ENCODE data around the gene MS4A18. TPM values are rescaled to one million over a fixed set of nuclear protein-coding genes. Genes with fewer than 3 reads are reported as not detected.
"Not testable (repeated sequence)": the region's sequence is repeated elsewhere in the genome, so short reads cannot be mapped to it uniquely, and the experiment has no call there.

Gene MS4A18
- total and polyA plus RNA-seq, 4 donors, result not detected

GRCh38 chr11:60758671-60759070 lies 34.2 kb downstream of the MS4A18 start:
- H3K27me3 ChIP-seq (ENCODE audit: control insufficient read depth in 1 of 2, insufficient read depth in 2 of 2, low read length in 1 of 2); H3K4me1 ChIP-seq (ENCODE audit: control insufficient read depth in 1 of 2, insufficient read depth in 2 of 2, low read length in 2 of 2); intact Hi-C loops (cut with DNase I); DNase-seq; H3K36me3 ChIP-seq (ENCODE audit: control insufficient read depth in 1 of 2, insufficient read depth in 2 of 2, low read length in 1 of 2); H3K27ac ChIP-seq (ENCODE audit: low read depth in 1 of 2, low read length in 2 of 2); H3K9me3 ChIP-seq (ENCODE audit: control insufficient read depth, low read length); ATAC-seq (ENCODE audit: low FRiP score); H3K4me3 ChIP-seq (ENCODE audit: low read length in 2 of 2): not testable (repeated sequence)
- 94 to 97% methylated on average over 4 of the region's 4 CpGs for WGBS, 2 donors

- WGBS, 2 donors, result 55 to 77% methylated on average over 22 of the region's 22 CpGs
- not testable (repeated sequence) for ATAC-seq (ENCODE audit: low FRiP score)
Observed at GRCh38 chr11:60759438-60760225, 35.1 kb downstream of the MS4A18 start.

DNA sequence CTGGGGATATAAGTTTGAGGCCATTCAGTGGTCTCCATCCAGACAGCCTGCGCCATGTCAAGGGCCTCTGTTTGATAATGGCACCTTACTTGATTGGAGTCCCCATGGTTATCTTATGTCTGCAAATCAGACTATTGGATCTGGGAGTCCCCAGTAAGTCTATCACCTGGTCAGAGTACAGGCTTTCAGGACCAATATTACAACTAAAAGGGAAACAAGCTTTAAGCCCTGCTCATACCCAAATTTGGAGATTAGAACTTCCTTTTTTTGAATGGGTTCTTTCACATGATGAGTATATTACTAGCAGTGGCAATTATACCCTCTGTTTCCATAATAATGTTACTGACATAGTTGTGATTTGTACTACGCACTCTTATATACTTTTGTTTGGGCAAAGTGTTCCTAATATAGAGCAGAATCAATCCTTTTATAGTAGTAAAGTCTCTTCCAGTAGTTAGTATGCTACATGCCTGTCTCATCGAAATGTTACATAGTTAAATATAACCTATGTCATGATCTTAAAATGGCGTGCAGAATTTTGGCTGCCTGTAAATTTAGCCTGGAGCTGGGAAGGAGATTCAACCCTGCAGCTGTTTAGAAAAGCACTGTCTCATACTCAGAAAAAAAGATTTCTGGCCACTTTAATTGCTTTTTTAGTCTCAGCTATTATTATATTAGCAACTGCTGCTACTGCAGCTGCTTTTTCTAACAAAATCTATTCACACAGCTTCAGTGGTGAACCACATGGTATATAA lies 37.1 kb downstream of the MS4A18 start:
- no peaks in the 10 kb centered on the region for H3K4me1 ChIP-seq (ENCODE audit: control insufficient read depth in 1 of 2, insufficient read depth in 2 of 2, low read length in 2 of 2)
- no peak overlapping the region for H3K27ac ChIP-seq (ENCODE audit: low read depth in 1 of 2, low read length in 2 of 2)
- ATAC-seq (ENCODE audit: low FRiP score) (no peak), DNase-seq (no peak)
- H3K36me3 ChIP-seq (ENCODE audit: control insufficient read depth in 1 of 2, insufficient read depth in 2 of 2, low read length in 1 of 2), result no peaks in the 10 kb centered on the region
- H3K27me3 ChIP-seq (ENCODE audit: control insufficient read depth in 1 of 2, insufficient read depth in 2 of 2, low read length in 1 of 2), result peaks cover 0 to 2% of the 10 kb centered on the region in 2 donors
- H3K4me3 ChIP-seq (ENCODE audit: low read length in 2 of 2), result no peak overlapping the region
- intact Hi-C loops (cut with DNase I), result no loop called here
- WGBS, 2 donors, result 63 to 70% methylated on average over 4 of the region's 4 CpGs
- peaks cover 3% of the 10 kb centered on the region for H3K9me3 ChIP-seq (ENCODE audit: control insufficient read depth, low read length)

More at GRCh38 chr11:60759438-60760225, 35.1 kb downstream of the MS4A18 start:
- H3K27ac ChIP-seq (ENCODE audit: low read depth in 1 of 2, low read length in 2 of 2); H3K4me1 ChIP-seq (ENCODE audit: control insufficient read depth in 1 of 2, insufficient read depth in 2 of 2, low read length in 2 of 2); H3K27me3 ChIP-seq (ENCODE audit: control insufficient read depth in 1 of 2, insufficient read depth in 2 of 2, low read length in 1 of 2); H3K9me3 ChIP-seq (ENCODE audit: control insufficient read depth, low read length); H3K4me3 ChIP-seq (ENCODE audit: low read length in 2 of 2); intact Hi-C loops (cut with DNase I); H3K36me3 ChIP-seq (ENCODE audit: control insufficient read depth in 1 of 2, insufficient read depth in 2 of 2, low read length in 1 of 2): not testable (repeated sequence)
- peak in 1 of 2 donors; percentile 42 for DNase-seq

DNA sequence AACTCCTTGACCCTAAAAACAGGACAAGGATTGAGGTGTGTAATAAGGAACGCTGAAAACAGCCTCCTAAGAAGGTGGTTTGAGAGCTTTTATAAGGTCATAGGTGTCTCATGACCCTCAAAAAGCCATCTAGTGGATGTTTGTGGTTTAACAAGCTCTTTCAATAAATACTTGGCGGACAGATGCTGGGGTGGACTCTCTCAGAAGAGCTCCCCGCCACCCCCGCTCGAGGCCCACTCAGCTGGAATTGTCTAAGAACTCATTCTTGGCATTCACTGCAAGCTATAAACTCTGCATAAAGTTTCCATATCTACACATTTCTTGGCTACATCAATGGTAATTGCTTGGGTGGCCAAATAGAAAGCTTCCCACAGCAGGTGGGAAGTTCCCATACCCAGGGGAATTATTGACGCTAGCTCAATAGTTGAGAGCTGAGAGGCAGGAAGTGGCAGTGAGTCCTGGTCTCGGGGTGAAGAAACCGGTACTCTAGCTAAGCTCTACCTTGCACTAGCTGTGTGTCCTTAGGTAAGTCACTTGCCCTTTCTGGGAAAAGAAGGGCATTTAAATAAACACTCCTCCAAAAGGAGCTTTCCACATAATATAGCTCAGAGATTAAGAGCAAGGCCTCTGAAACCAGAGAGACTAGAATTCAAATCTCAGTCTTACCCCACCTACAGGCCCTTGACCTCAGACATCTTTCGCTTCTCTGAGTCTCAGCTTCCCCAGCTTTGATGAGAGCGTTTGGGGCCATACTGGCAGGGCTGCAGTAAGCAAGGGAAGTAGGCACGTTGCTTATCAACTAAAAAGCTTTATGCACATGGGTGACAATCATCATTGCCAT lies 38.6 kb downstream of the MS4A18 start:
- no peaks in the 10 kb centered on the region for H3K4me1 ChIP-seq (ENCODE audit: control insufficient read depth in 1 of 2, insufficient read depth in 2 of 2, low read length in 2 of 2)
- H3K27me3 ChIP-seq (ENCODE audit: control insufficient read depth in 1 of 2, insufficient read depth in 2 of 2, low read length in 1 of 2), result peaks cover 0 to 2% of the 10 kb centered on the region in 2 donors
- no peak overlapping the region for H3K27ac ChIP-seq (ENCODE audit: low read depth in 1 of 2, low read length in 2 of 2)
- intact Hi-C loops (cut with DNase I), result no loop called here
- DNase-seq (peak in 1 of 2 donors; percentile 41), ATAC-seq (ENCODE audit: low FRiP score) (no peak)
- no peaks in the 10 kb centered on the region for H3K36me3 ChIP-seq (ENCODE audit: control insufficient read depth in 1 of 2, insufficient read depth in 2 of 2, low read length in 1 of 2)
- H3K4me3 ChIP-seq (ENCODE audit: low read length in 2 of 2), result no peak overlapping the region
- H3K9me3 ChIP-seq (ENCODE audit: control insufficient read depth, low read length), result no peaks in the 10 kb centered on the region
- WGBS, 2 donors, result 71 to 80% methylated on average over 11 of the region's 11 CpGs

- Histone ChIP-seq H3K27me3 (ENCODE audit: control insufficient read depth in 1 of 2, insufficient read depth in 2 of 2, low read length in 1 of 2) (peaks cover 0 to 2% of the 10 kb centered on the region in 2 donors), H3K27ac (ENCODE audit: low read depth in 1 of 2, low read length in 2 of 2) (no peak overlapping the region), H3K36me3 (ENCODE audit: control insufficient read depth in 1 of 2, insufficient read depth in 2 of 2, low read length in 1 of 2) (no peaks in the 10 kb centered on the region), H3K9me3 (ENCODE audit: control insufficient read depth, low read length) (no peaks in the 10 kb centered on the region), H3K4me3 (ENCODE audit: low read length in 2 of 2) (no peak overlapping the region), H3K4me1 (ENCODE audit: control insufficient read depth in 1 of 2, insufficient read depth in 2 of 2, low read length in 2 of 2) (no peaks in the 10 kb centered on the region)
- intact Hi-C loops (cut with DNase I), result no loop called here
- DNase-seq, result peak in 1 of 2 donors; percentile 24
- 85 to 87% methylated on average over 11 of the region's 11 CpGs for WGBS, 2 donors
- no peak for ATAC-seq (ENCODE audit: low FRiP score)
Observed at GRCh38 chr11:60763692-60764369, 39.3 kb downstream of the MS4A18 start.

DNA sequence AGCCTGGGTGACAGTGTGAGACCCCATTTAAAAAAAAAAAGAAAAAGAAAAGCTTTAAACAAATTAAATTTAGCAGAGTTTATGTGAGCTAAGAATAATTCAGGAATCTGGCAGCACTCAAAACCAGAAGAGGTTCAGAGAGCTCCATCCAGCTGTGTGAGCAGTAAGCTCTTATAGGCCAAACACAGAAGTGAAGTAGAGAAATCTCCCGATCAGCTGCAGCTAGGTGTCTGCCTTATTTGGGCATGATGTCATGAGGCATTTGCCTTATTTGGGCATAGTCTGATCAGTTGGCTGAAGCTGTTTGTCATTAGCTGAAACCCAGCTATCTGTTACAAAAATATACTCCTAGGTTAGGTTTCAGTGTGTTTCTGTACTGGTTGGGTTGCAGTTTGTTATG lies 40.4 kb downstream of the MS4A18 start:
- H3K9me3 ChIP-seq (ENCODE audit: control insufficient read depth, low read length), result no peaks in the 10 kb centered on the region

DNA sequence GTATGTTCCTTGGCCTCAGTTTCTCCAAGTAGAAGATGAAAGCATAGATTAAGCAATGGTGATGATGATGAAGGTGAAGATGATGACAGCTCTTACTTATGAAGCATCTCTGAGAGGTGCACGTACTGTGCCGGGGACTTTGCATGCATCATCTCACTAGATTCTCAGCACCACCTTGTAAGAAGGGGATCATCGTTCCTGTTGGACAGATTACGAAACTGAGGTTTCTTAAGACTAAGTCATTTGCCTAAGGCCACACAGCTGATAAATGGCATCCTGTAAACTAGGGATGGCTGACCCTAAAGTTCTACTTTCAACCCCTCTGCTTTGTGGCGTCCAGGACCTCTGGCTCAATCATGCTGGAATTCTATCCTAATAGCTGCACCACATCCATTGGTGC lies 40.8 kb downstream of the MS4A18 start:
- no peak overlapping the region for H3K27ac ChIP-seq (ENCODE audit: low read depth in 1 of 2, low read length in 2 of 2)
- no peaks in the 10 kb centered on the region for H3K36me3 ChIP-seq (ENCODE audit: control insufficient read depth in 1 of 2, insufficient read depth in 2 of 2, low read length in 1 of 2)
- H3K4me3 ChIP-seq (ENCODE audit: low read length in 2 of 2), result no peak overlapping the region
- intact Hi-C loops (cut with DNase I), result no loop called here
- H3K9me3 ChIP-seq (ENCODE audit: control insufficient read depth, low read length), result no peaks in the 10 kb centered on the region
- 90 to 94% methylated on average over 5 of the region's 5 CpGs for WGBS, 2 donors
- ATAC-seq (ENCODE audit: low FRiP score) (no peak), DNase-seq (no peak)
- H3K27me3 ChIP-seq (ENCODE audit: control insufficient read depth in 1 of 2, insufficient read depth in 2 of 2, low read length in 1 of 2), result peaks cover 0 to 2% of the 10 kb centered on the region in 2 donors
- H3K4me1 ChIP-seq (ENCODE audit: control insufficient read depth in 1 of 2, insufficient read depth in 2 of 2, low read length in 2 of 2), result no peaks in the 10 kb centered on the region

More for the DNA sequence above, 40.4 kb downstream of the MS4A18 start:
- Histone ChIP-seq H3K4me1 (ENCODE audit: control insufficient read depth in 1 of 2, insufficient read depth in 2 of 2, low read length in 2 of 2) (no peaks in the 10 kb centered on the region), H3K4me3 (ENCODE audit: low read length in 2 of 2) (no peak overlapping the region), H3K27me3 (ENCODE audit: control insufficient read depth in 1 of 2, insufficient read depth in 2 of 2, low read length in 1 of 2) (peaks cover 0 to 2% of the 10 kb centered on the region in 2 donors), H3K36me3 (ENCODE audit: control insufficient read depth in 1 of 2, insufficient read depth in 2 of 2, low read length in 1 of 2) (no peaks in the 10 kb centered on the region), H3K27ac (ENCODE audit: low read depth in 1 of 2, low read length in 2 of 2) (no peak overlapping the region)
- WGBS, 2 donors, result 42 to 44% methylated on average over 1 of the region's 1 CpG
- ATAC-seq (ENCODE audit: low FRiP score), result no peak
- no peak for DNase-seq
- intact Hi-C loops (cut with DNase I), result no loop called here

DNA sequence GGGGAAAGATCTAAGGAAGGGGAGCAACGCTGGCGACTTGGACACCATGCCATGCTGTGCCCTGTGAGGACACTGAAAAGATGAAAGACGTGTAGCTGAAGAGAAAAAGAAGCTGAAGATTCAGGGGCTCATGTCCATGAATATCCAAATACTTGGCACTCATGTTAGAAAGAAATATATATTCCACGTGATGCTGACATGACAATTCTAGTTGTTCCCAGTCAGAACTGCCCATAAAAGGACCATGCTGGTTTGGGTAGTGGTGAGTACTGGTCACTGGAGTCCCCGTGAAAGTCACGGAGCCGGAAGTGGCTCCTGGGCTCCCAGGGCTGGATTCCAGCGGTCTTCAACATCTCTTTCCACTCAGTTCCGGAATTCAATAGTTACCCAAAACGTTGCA lies 42.0 kb downstream of the MS4A18 start:
- Histone ChIP-seq H3K27me3 (ENCODE audit: control insufficient read depth in 1 of 2, insufficient read depth in 2 of 2, low read length in 1 of 2) (peaks cover 0 to 2% of the 10 kb centered on the region in 2 donors), H3K27ac (ENCODE audit: low read depth in 1 of 2, low read length in 2 of 2) (no peak overlapping the region)
- WGBS, 2 donors, result 59% methylated on average over 10 of the region's 10 CpGs

More for the DNA sequence above, 42.0 kb downstream of the MS4A18 start:
- Histone ChIP-seq H3K4me1 (ENCODE audit: control insufficient read depth in 1 of 2, insufficient read depth in 2 of 2, low read length in 2 of 2) (no peaks in the 10 kb centered on the region), H3K36me3 (ENCODE audit: control insufficient read depth in 1 of 2, insufficient read depth in 2 of 2, low read length in 1 of 2) (no peaks in the 10 kb centered on the region), H3K4me3 (ENCODE audit: low read length in 2 of 2) (no peak overlapping the region), H3K9me3 (ENCODE audit: control insufficient read depth, low read length) (no peaks in the 10 kb centered on the region)
- DNase-seq (peak in 1 of 2 donors; percentile 9), ATAC-seq (ENCODE audit: low FRiP score) (no peak)
- intact Hi-C loops (cut with DNase I), result no loop called here
